Measurements from ENCODE around the gene OLR1.
A peak's percentile ranks its signal among the peaks of the same experiment; 100 is the strongest.
"Not testable (repeated sequence)": the region's sequence is repeated elsewhere in the genome, so short reads cannot be mapped to it uniquely, and the experiment has no call there.

OLR1 gene

DNA sequence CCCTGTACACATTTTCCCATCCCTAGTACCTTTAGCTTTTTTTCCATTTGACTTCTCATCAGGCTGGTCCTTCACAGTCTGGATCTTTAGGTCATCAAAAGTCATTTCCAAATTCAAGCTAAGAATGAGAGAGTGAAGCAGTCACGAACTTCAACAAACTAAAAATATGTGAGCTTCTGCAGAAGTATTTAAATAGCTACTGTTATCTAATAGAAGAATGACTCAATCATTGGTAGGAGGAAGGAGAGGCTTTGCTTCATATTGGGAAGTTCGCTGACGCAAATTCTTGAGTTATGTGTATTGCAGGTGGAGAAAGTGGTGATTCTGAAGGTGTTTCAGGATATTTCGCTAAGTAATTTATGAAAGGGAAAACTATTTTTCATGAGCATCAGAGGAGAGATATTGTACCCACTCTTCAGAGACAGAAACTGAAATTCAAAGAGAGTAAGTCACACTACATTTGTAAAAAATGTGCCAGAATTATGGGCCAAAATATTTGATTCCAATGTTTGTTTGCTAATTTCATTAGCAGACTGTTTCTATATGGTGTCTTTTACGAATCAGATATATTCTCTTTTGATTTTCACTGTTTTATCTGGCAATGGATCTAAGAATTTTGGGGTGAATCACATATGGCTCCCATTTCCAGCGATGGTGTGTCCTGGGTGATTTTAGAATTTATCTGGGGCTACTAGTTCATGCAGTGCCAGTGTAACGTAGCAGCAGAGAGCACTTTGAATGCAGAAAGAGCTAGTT is at the start of gene OLR1:
Gene OLR1 (minus strand): TSS at position 160 of the 756 bp plus-strand sequence. CDS start 55 bp downstream, at position 105.
- no peak for DNase-seq

DNA sequence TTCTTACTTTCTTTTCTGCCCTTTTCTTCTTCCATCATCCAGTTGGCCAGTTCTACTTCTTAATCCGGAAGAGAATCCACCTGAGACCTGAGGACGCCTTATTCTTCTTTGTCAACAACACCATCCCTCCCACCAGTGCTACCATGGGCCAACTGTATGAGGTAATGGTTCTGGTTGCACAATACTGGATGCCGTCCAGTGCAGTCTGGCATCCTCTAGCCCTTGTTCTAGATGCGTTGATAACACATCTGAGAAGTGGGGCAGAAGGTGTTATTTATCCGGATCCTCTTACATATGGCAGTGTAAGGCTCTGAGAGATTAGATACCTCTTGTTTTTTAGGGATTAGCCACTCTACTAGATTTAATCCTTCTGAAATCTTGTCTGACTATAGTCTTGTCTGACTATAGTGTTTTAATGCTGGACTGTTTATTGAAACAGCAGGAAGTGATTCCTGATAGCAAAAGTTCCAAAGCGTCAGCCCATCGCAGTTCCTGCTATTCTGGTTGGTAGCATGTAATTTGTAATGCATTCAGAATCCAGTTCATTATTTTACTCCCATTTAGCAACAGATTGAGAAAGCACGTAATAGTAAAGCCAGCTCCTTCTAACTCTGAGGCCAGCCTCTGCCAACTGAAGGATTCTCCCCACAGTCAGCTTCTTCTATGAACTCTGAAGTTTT is 48.6 kb upstream of the OLR1 start:
- no peak for DNase-seq

DNA sequence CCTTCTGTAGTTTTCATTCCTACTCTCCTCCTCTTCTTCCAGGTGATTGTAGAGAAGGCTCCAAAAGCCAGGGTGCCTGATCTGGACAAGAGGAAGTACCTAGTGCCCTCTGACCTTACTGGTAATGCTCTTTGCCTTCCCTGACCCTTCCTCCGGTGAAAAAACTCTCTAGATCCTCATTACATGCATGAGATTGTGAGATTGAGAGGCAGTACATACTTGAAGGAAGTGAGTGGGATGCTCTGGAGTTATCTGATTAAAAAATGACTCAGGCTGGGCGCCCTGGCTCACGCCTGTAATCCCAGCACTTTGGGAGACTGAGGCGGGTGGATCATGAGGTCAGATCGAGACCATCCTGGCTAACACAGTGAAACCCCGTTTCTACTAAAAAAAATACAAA is 46.1 kb upstream of the OLR1 start:
- DNase-seq = no peak

DNA sequence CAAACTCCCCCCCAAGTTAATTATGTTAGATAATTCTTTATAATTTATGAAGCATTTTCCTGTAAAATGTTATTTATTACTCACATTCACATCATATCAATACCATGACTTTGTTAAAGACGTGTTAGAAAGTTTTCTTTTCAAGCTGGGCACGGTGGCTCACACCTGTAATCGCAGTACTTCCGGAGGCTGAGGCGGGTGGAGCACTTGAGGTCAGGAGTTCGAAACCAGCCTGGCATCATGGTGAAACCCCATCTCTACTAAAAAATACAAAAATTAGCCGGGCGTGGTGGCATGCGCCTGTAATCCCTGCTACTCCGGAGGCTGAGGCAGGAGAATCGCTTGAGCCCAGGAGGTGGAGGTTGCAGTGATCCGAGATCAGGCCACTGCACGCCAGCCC is 44.0 kb upstream of the OLR1 start:
- not testable (repeated sequence) for DNase-seq

DNA sequence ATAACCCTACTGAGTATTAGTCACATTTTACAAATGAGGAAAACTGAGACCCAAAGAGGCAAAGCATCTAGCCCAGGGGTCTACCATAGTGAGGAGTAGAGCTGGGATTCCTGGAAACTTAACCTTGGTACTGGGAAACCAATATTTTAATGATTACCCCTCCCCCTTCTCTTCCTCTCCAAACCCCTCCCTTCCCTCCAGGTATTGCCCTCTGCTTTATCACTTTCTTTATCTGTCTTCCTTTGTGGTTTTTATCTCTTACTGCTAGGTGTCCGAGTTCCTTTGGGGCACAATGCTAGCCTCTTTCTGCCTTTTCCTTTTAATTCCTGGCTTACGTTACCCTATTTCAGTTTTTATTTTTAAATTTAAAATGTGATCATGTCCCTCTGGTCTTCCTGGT is 43.5 kb upstream of the OLR1 start:
- DNase-seq = no peak

DNA sequence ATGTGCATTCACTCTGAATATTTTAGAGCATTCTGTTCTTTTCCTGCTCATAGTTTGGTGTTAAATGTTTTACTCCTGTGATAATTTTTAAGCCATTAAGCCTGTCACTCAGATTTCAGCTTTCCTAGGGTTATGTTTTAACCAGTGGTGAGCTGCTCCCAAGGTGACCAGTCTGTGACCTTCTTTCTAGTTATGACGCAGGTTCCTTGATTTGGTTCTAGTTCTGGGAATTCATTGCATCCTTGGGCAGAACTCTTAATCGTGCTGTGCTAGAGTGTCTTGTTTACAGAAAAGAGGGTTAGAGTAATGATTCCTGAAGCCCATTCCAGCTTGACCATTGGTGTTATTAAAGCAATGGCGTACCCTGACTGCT is 42.9 kb upstream of the OLR1 start:
- no peak for DNase-seq

DNA sequence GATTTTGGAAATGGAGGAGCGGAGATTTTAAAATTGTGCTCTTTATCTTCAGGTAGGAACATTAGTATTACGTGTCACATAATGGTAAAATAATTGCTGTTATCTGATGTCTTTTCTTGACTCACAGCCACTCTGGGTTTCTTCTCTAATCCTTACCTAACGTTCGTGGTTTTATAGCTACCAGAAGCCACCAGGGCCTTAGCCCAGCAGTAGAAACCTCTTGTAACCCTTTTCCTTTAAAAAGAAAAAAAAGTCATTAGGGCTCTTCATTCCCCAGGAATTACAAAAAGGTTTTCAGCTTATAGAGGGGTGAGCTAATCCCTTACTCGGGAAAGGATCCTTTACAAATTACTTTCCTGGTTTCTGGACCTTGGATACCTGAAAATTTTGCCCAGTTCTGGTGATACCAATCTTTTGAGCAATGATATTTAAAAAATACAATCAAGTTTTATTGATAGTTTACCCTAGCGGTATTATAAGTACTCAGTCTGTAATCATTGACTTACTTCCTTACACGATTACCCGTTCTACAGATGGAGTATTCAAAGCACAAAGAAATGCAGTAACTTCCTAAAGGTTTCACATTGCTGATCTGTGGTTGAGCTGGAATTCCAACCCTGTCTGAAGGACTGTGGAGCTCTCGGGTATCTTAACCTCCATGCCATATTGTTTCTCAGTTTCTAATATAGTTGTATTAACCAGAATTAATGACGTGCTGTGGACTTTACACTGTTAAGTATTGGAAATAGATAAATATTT is 42.4 kb upstream of the OLR1 start:
- no peak for DNase-seq

DNA sequence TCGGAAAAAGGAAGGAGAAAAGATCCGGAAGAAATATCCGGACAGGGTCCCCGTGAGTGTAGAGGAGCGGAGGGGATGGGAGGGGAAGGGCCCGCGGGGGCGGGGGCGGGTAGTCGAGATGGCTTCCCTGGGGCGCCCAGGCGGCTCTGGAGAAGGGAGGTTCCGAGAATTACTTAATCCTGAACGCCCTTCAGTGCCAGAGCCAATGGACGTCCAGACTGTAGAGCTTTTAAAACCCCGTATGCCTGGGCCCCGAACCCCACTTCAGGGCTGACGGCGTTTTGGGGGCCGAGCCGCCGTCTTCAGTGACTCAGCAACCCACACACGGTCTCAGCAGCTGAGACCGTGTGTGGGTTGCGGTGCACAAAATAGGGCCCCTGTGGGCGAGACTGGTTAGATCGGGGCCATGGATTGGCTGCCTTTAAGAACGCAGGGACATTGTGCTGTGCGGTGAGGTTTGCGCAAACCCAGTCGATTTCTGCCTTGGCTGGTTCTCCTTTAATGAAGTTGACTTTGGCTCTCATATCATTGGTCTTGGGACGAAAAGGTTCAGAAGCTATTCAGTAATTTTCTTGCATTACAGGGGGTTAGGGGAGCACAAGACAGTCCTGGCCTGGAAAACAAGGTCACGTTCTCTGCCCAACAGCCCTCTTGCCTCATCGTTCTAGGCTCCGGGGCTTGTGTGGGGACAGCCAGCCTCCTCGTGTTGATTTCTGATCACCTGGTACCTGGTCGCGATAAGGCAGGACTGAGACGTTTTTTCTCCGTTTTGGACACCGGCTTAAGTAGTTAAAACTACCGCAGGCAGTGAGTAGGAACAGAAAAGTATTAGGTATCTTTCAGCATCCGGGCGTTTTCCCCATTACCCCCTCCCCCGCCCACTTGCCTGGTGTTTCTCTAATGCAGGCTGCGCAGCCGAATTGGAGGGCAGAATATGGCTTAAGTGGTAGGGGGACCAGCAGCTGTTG is 41.5 kb upstream of the OLR1 start:
- peak; percentile 67 for DNase-seq

DNA sequence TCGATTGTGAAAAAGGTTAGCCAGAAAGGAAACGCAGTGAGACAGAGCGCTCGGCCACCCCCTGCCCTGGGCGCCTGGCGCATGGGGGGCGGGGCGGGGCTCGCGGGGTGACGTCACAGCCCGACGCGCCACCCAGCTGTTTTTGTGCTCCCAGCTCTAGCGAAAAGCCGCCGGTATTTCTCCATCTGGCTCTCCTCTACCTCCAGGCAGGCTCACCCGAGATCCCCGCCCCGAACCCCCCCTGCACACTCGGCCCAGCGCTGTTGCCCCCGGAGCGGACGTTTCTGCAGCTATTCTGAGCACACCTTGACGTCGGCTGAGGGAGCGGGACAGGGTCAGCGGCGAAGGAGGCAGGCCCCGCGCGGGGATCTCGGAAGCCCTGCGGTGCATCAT is 40.8 kb upstream of the OLR1 start, which contains the start of gene GABARAPL1:
Gene GABARAPL1 (plus strand): TSS at position 139 of the 393 bp plus-strand sequence. CDS start 253 bp downstream, at position 392.
- peak; percentile 69 for DNase-seq

DNA sequence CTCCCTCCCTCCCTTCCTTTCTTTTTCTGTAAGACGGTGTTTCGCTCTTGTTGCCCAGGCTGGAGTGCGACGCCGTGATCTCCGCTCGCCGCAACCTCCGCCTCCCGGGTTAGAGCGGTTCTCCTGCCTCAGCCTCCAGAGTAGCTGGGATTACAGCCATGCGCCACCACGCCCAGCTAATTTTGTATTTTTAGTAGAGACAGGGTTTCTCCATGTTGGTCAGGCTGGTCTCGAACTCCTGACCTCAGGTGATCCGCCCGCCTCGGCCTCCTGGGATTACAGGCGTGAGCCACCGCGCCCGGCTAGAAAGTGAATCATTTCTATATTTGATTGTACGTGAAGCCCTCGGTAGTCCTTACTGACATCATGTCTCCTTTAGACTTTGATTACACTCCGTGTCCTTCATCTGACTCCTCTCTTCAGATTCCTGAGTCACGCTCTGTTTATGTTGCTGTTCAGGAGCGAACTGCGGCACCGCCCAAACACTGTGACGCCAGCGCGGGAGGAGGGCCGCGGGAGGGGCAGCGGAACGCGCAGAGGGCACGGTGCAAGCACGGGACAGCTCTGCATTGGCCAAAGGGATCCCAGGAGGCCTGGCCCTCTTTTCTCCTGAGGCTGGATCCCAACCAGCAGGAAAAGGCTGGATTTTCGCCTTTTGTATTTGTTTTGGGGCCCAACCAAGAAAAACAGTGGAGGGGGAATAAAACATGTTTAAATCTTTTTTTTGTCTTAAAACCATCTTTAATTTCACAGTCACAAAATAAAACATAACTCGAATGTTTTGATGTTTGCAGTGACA is 40.2 kb upstream of the OLR1 start:
- DNase-seq = peak; percentile 79

DNA sequence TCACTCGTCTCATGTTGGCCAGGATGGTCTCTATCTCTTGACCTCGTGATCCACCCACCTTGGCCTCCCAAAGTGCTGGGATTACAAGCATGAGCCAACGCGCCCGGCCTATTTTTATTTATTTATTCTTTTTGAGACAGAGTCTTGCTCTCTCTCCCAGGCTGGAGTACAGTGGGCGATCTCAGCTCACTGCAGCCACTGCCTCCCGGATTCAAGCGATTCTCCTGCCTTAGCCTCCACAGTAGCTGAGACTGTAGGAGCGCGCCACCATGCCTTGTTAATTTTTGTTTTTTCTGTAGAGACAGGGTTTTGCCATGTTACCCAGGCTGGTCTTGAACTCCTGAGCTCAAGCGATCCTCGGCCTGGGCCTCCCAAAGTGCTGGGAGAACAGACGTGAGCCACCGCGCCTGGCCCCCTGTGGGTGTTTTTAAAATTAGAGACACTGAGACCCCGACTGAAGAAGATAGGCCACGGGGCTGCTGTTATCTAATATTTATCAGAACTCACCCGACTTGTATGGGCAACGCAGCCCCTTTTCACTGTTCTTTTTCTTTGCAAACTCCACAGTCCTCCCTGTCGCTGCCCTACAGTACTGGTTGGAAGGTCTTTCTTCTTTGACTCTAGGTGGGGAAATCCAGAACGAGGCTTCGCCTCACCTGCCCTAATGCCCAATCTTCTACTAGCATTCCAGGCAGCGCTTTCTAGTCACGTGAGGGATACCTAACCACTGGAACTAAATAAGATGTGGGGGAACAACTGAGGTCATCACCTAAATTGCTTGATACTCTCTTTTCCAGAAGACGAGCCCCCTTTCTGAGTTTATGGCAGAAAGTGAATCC is 39.4 kb upstream of the OLR1 start:
- no peak for DNase-seq

DNA sequence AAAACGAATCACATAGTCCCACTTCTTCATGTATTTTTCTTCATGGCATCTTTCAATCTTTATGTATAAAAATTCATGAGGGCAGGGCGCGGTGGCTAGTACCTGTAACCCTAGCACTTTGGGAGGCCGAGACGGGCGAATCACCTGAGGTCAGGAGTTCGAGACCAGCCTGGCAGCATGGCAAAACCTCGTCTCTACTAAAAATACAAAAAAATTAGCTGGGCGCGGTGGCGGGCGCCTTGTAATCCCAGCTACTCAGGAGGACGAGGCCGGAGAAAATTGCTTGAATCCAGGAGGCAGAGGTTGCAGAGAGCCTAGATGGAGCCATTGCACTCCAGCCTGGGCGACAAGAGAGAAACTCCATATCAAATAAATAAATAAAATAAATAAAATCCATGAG is 38.3 kb upstream of the OLR1 start:
- no peak for DNase-seq

DNA sequence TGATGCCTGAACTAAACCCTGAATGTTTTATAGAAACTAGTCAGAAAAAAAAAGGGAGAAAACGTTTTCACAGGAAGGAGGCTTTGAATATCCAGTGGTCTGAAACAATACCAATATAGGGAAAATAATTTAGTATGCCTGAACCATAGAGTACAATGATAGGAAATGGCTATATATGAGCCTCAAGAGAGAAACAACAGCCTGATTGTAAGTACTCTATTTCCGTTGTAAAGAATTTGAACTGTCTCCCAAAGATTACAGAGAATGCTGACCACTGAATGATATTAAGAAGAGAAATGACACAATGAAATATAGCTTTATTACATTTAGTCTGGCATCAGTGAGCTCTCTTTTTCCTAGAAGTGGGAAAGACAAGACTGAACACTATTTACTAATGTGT is 35.2 kb upstream of the OLR1 start:
- DNase-seq = no peak

DNA sequence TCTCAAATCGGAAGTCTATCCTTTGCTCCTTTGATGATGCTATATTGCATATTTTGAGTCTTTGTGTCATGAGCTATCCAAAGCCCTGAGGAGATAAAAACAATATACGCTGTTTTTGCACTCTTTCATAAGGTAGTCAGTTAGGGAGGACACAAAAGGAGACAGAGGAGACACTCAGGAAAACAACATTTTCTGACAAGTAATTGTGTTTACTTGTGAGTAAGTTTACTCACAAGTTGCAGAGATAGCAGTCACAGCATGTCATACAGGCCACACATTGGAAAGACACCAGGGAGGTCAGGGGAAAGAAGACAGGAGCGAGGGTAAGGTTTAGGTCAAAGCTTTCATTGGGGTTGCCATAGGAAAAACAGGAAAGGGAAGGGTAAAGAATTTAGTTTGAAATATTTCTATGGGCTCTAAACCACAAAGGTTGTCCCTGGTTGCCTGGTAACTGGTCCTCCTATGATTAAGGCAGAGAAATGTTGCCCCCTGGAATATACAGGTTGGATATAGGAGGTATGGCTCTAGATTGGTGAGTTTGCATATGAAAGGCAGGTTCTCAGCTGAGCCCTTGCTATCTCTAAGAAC is 33.4 kb upstream of the OLR1 start:
- DNase-seq = no peak

DNA sequence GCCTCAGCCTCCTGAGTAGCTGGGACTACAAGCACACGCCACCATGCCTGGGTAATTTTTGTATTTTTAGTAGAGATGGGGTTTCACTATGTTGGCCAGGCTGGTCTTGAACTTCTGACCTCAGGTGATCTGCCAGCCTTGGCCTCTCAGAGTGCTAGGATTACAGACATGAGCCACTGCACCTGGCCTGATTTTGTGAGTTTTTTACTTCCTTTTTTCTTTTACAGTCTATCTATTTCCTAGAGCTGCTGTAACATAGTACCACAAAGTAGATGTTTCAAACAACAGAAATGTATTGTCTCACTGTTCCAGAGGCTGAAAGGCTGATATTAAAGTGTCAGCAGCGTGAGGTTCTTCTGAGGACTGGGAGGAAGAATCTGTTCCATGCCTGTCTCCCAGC is 32.6 kb upstream of the OLR1 start:
- not testable (repeated sequence) for DNase-seq

DNA sequence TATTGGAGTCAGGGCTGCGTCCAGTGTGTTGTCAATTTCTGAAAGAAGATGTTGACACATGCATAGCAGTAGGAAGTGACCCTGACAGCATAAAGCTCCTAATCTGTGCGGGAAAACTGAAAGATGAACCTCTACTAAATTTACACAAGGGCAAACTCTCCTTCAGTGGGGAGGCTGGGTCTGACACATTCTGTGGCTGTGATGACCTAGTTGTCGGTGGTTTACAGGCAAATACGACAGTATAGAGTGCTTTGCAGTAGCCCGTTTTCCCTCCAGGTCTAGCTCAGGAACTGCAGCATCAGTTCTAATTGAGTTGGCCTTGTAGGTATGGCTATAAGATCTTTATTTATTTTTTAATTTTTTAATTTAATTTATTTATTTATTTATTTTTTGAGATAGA is 25.9 kb upstream of the OLR1 start:
- no peak for DNase-seq

DNA sequence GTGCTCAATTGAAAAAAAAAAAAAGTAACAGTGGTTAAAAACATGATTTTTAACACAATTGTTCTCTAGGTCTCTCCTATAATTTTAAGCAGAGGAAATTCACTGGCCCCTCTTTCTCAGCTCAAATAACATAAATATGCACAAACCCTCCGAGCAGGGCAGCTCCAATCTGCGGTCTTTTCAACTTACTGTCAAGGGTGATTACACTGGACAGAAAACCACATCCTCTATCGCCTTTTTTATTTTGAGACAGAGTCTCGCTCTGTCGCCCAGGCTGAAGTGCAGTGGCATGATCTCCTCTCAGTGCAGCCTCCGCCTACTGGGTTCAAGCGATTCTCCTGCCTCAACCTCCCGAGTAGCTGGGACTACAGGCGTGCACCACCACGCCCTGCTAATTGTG is 24.3 kb upstream of the OLR1 start:
- no peak for DNase-seq

DNA sequence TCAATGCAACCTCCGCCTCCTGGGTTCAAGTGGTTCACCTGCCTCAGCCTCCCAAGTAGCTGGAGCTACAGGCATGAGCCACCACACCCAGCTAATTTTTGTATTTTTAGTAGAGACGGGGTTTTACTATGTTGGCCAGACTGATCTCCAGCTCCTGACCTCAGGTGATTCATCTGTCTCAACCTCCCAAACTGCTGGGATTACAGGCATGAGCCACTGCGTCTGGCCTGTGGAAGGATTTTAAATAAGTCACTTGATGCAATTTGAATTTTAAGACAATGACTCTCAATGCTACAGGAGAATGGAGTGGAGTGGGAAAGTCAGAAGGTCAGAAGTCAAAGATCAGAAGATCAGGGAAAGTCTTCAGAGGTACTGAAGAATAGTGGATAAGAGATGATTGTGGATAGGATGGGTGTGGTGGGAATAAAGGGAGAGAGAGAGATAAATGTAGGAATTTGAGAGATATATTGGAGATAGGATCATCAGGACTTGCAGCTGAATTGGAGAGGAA is 22.3 kb upstream of the OLR1 start:
- no peak for DNase-seq

DNA sequence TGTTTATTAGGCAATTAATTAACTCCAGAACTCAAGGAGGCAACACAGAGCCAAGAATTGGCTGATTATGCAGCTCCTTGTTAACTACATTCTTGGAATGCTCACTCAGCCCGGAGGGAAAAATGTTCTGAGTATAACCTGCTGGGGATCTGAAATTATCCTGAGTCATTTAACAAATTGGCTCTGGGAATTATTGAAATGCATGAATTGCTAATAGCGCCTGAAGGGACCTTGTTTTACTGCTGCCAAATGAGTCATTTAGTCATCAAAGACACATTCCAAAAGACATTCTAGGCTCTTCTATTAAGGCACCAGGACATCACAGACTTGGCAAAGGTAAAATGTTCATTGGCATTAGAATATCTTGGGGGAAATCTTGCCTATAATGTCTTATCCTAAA is 19.9 kb upstream of the OLR1 start:
- DNase-seq = no peak
